ENCODE results near the gene PEX11G. TPM values are rescaled to one million over a fixed set of nuclear protein-coding genes. Genes with fewer than 3 reads are reported as not detected.

PEX11G gene
- total and polyA plus RNA-seq, 2 of the 8 experiments (the other 6 are each of a cell fraction or from before 2014, with no cell fraction given) = 2.1 to 4.3 TPM

DNA sequence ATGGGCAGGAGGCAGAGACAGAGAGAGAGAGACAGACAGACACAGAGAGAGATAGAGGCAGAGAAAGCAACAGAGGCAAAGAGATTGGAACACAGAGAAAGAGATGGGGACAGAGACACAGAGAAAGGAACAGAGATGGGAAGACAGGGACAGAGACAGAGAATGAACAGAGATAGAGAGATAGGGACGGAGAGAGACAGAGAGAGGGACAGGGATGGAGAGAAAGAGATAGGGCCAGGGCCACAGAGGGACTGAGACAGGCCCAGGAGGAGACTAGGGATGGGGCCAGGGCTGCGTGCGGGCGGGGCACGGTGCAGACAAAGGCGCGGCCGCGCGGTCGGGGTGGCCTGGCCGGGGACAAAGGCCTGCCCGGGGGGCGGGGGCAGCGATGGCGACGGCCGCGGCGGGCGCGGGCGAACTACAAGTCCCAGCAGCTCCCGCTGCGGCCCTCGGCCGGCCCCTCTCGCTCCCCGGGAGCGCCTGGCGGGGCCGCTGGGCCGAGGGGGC lies 26.9 kb upstream of the PEX11G start, which contains the start of gene ZNF358 (continued):
- TF ChIP-seq, protein P1, sequence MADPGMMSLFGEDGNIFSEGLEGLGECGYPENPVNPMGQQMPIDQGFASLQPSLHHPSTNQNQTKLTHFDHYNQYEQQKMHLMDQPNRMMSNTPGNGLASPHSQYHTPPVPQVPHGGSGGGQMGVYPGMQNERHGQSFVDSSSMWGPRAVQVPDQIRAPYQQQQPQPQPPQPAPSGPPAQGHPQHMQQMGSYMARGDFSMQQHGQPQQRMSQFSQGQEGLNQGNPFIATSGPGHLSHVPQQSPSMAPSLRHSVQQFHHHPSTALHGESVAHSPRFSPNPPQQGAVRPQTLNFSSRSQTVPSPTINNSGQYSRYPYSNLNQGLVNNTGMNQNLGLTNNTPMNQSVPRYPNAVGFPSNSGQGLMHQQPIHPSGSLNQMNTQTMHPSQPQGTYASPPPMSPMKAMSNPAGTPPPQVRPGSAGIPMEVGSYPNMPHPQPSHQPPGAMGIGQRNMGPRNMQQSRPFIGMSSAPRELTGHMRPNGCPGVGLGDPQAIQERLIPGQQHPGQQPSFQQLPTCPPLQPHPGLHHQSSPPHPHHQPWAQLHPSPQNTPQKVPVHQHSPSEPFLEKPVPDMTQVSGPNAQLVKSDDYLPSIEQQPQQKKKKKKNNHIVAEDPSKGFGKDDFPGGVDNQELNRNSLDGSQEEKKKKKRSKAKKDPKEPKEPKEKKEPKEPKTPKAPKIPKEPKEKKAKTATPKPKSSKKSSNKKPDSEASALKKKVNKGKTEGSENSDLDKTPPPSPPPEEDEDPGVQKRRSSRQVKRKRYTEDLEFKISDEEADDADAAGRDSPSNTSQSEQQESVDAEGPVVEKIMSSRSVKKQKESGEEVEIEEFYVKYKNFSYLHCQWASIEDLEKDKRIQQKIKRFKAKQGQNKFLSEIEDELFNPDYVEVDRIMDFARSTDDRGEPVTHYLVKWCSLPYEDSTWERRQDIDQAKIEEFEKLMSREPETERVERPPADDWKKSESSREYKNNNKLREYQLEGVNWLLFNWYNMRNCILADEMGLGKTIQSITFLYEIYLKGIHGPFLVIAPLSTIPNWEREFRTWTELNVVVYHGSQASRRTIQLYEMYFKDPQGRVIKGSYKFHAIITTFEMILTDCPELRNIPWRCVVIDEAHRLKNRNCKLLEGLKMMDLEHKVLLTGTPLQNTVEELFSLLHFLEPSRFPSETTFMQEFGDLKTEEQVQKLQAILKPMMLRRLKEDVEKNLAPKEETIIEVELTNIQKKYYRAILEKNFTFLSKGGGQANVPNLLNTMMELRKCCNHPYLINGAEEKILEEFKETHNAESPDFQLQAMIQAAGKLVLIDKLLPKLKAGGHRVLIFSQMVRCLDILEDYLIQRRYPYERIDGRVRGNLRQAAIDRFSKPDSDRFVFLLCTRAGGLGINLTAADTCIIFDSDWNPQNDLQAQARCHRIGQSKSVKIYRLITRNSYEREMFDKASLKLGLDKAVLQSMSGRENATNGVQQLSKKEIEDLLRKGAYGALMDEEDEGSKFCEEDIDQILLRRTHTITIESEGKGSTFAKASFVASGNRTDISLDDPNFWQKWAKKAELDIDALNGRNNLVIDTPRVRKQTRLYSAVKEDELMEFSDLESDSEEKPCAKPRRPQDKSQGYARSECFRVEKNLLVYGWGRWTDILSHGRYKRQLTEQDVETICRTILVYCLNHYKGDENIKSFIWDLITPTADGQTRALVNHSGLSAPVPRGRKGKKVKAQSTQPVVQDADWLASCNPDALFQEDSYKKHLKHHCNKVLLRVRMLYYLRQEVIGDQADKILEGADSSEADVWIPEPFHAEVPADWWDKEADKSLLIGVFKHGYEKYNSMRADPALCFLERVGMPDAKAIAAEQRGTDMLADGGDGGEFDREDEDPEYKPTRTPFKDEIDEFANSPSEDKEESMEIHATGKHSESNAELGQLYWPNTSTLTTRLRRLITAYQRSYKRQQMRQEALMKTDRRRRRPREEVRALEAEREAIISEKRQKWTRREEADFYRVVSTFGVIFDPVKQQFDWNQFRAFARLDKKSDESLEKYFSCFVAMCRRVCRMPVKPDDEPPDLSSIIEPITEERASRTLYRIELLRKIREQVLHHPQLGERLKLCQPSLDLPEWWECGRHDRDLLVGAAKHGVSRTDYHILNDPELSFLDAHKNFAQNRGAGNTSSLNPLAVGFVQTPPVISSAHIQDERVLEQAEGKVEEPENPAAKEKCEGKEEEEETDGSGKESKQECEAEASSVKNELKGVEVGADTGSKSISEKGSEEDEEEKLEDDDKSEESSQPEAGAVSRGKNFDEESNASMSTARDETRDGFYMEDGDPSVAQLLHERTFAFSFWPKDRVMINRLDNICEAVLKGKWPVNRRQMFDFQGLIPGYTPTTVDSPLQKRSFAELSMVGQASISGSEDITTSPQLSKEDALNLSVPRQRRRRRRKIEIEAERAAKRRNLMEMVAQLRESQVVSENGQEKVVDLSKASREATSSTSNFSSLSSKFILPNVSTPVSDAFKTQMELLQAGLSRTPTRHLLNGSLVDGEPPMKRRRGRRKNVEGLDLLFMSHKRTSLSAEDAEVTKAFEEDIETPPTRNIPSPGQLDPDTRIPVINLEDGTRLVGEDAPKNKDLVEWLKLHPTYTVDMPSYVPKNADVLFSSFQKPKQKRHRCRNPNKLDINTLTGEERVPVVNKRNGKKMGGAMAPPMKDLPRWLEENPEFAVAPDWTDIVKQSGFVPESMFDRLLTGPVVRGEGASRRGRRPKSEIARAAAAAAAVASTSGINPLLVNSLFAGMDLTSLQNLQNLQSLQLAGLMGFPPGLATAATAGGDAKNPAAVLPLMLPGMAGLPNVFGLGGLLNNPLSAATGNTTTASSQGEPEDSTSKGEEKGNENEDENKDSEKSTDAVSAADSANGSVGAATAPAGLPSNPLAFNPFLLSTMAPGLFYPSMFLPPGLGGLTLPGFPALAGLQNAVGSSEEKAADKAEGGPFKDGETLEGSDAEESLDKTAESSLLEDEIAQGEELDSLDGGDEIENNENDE (IDR thresholded peaks at IDR 0.05; ENCODE audit: insufficient replicate concordance, low read length) = no peak
- TF ChIP-seq SP2 (IDR thresholded peaks at IDR 0.05; ENCODE audit: low read length) (no peak), SIN3A (conservative IDR thresholded peaks at IDR 0.05 in 1 of 2, IDR thresholded peaks at IDR 0.05 in 1 of 2; ENCODE audit: low read depth in 1 of 2, low read length in 2 of 2) (peak in 1 of 2 experiments; percentile 55; a peak in 1 of 4 replicates), CREB1 (IDR thresholded peaks at IDR 0.05) (no peak), POU5F1 (IDR thresholded peaks at IDR 0.05; ENCODE audit: low read depth, low read length) (0 out of 2 replicates have a peak, but pooled peaks have one; percentile 10), POLR2A (IDR thresholded peaks at IDR 0.05; ENCODE audit: control extremely low read depth in 1 of 2, low read depth in 2 of 2, low read length in 2 of 2) (peak in 1 of 2 experiments; percentile 52; a peak in 1 of 3 replicates), TAF1 (IDR thresholded peaks at IDR 0.05; ENCODE audit: low read depth, low read length) (peak; percentile 78), GTF2F1 (IDR thresholded peaks at IDR 0.05; ENCODE audit: borderline replicate concordance, low read depth, low read length) (no peak), TBP (IDR thresholded peaks at IDR 0.05; ENCODE audit: low read depth, low read length) (peak; percentile 33; the same call in 1 of the 2 replicates)
